K562 (cell line): ENCODE measurements around the gene NPAS3. TPM values are rescaled to one million over a fixed set of nuclear protein-coding genes. Genes with fewer than 3 reads are reported as not detected.

ENCODE experiments used
- ATAC-seq: fragments of 200-7000 bp; cut with Tn5 transposase; 3 replicates; pipeline ENCODE4 v1.9.1; 2020; ENCODE audit warnings: moderate library complexity
- BruUV-seq: library from RNA; stranded (reverse); fragments of 400-500 nt; replicated peaks from 2 replicates; lab custom pipeline; 2021; lab: Mats Ljungman, UMichigan
- CTCF ChIA-PET: fragments of 300-600 bp; formaldehyde crosslinking; extraction: SDS; loops from one replicate; lab custom pipeline; 2021; ENCODE audit warnings: low intra/inter-chr PET ratio; lab: Yijun Ruan, JAX
- POLR2A ChIA-PET: fragments of 300-600, 350-650 bp; sonication (Branson Sonifier 250); formaldehyde crosslinking; extraction: SDS; loops from one replicate; lab custom pipeline; 2021; ENCODE audit warnings: antibody characterized with exemption, inconsistent platforms; lab: Yijun Ruan, JAX
- DNase-seq, 4 experiments: peaks; one replicate each; pipeline versions ENCODE4 v3.0.0 to v3.0.0-alpha.2; 2011 to 2018; ENCODE audit warnings: low spot score in 3 of 4, mixed read lengths in 3 of 4; ENCODE audit errors: extremely low read depth in 1 of 4
- FAIRE-seq: peaks from 2 replicates; lab custom pipeline; 2011; peaks lifted over from hg19 to GRCh38; lab: Jason Lieb, UNC
- H2AFZ ChIP-seq: 2 replicates; pipeline ENCODE4 v1.6.0; 2011; ENCODE audit warnings: low read depth, low read length, control low read depth, inconsistent platforms
- H3K27ac ChIP-seq: fragments of 200-600 bp; 3 replicates; pipeline ENCODE4 v1.8.0; 2011; ENCODE audit warnings: low read depth, mild to moderate bottlenecking, control low read depth, inconsistent platforms, low read length, moderate library complexity, mixed read lengths; ENCODE audit errors: extremely low read depth
- H3K27me3 ChIP-seq, 2 experiments: fragments of 300-600 bp in 1 of 2; 2 replicates in 1 of 2; 3 replicates in 1 of 2; pipeline versions ENCODE4 v1.6.0 to v1.8.0; 2011; ENCODE audit warnings: inconsistent platforms in 2 of 2, low read length in 2 of 2, mild to moderate bottlenecking in 1 of 2, mixed read lengths in 1 of 2, moderate library complexity in 1 of 2; ENCODE audit not compliant: control insufficient read depth in 2 of 2, insufficient read depth in 2 of 2
- H3K36me3 ChIP-seq: fragments of 300-600 bp; 3 replicates; pipeline ENCODE4 v1.8.0; 2011; ENCODE audit warnings: mild to moderate bottlenecking, low read length, inconsistent platforms; ENCODE audit not compliant: control insufficient read depth, insufficient read depth
- H3K4me1 ChIP-seq, 2 experiments: fragments of 200-600 bp in 1 of 2; replicated peaks in 1 of 2; 2 replicates in 1 of 2; 3 replicates in 1 of 2; pipeline versions ENCODE4 v1.5.1 to v1.8.0; 2011; ENCODE audit warnings: inconsistent platforms in 2 of 2, low read length in 2 of 2, mild to moderate bottlenecking in 1 of 2, mixed read lengths in 1 of 2, moderate library complexity in 1 of 2; ENCODE audit not compliant: control insufficient read depth in 2 of 2, insufficient read depth in 2 of 2
- H3K4me2 ChIP-seq: 2 replicates; pipeline ENCODE4 v1.6.1; 2011; ENCODE audit warnings: low read length, control low read depth, inconsistent platforms, mixed read lengths; ENCODE audit not compliant: insufficient read depth
- H3K4me3 ChIP-seq: fragments of 200-600 bp; sonication (generic), shearing (Covaris generic); 2 replicates; pipeline ENCODE4 v1.5.1; 2016; ENCODE audit warnings: control low read depth, inconsistent platforms
- H3K79me2 ChIP-seq: fragments of 200-600 bp; 3 replicates; pipeline ENCODE4 v1.8.0; 2011; ENCODE audit warnings: low read length, inconsistent platforms; ENCODE audit not compliant: control insufficient read depth, insufficient read depth
- H3K9ac ChIP-seq, 2 experiments: 2 replicates each; pipeline versions ENCODE4 v1.6.0 to v1.6.1; 2011; ENCODE audit warnings: low read depth in 2 of 2, low read length in 2 of 2, control low read depth in 1 of 2, inconsistent platforms in 1 of 2, mild to moderate bottlenecking in 1 of 2, mixed read lengths in 1 of 2; ENCODE audit not compliant: insufficient read depth in 1 of 2
- H3K9me1 ChIP-seq: one replicate; pipeline ENCODE4 v1.6.0; 2011; ENCODE audit warnings: inconsistent platforms, mild to moderate bottlenecking, low read length, moderate library complexity; ENCODE audit not compliant: control insufficient read depth, insufficient read depth
- H3K9me3 ChIP-seq: replicated peaks from 2 replicates; pipeline ENCODE4 v1.5.1; 2011; ENCODE audit warnings: low read depth, low read length, inconsistent platforms; ENCODE audit not compliant: control insufficient read depth, insufficient read depth
- H4K20me1 ChIP-seq: replicated peaks from 2 replicates; pipeline ENCODE4 v1.6.1; 2011; ENCODE audit warnings: low read length, inconsistent platforms, mixed read lengths; ENCODE audit not compliant: control insufficient read depth, insufficient read depth
- PRDM10 ChIP-seq: fragments of 450-650 bp; IDR thresholded peaks from 2 replicates; pipeline ENCODE4 v1.6.1; 2018; ENCODE audit not compliant: partially characterized antibody
- PTBP1 ChIP-seq: fragments of 200-400 bp; formaldehyde crosslinking; IDR thresholded peaks from 2 replicates; pipeline ENCODE4 v1.6.1; 2017; ENCODE audit warnings: low read depth, low read length
- ZNF280A ChIP-seq: fragments of 450-650 bp; IDR thresholded peaks from 2 replicates; pipeline ENCODE4 v1.6.1; 2018; ENCODE audit warnings: mild to moderate bottlenecking, low read depth; ENCODE audit not compliant: partially characterized antibody
- WGBS: fragments of 100-300 bp; shearing (Covaris generic); methylation state at CpG from one replicate; pipeline ENCODE4 v1.1.6; 2016; ENCODE audit warnings: low coverage, mixed read lengths; ENCODE audit not compliant: insufficient coverage; ENCODE audit errors: missing lambda C conversion rate; 5-methylcytosine and 5-hydroxymethylcytosine counted together
- in situ Hi-C: fragments of 300-500 bp; cut with MboI; formaldehyde crosslinking; loops from 4 replicates; pipeline ENCODE4 v1.15.0; 2018; ENCODE audit warnings: inconsistent platforms, mixed read lengths
- intact Hi-C: fragments of 100-400 bp; cut with micrococcal nuclease; formaldehyde crosslinking; loops from 2 replicates; pipeline ENCODE4 v1.14.2; 2022
- polyA plus RNA-seq, 8 experiments: library from polyadenylated mRNA; depleted of rRNA in 4 of 8; stranded (reverse) in 5 of 8; unstranded in 3 of 8; fragments of >200 nt; fragmentation: Nextera tagmentation in 2 of 8; fragmentation: Illumina TruSeq in 1 of 8; extraction: Ambion mirVana in 2 of 8; extraction: Trizol in 1 of 8; gene quantifications; 2 replicates each; pipeline versions ENCODE4 v1.2.1 to v1.2.3, GENCODE V29; 2011 to 2014; ENCODE audit warnings: inconsistent platforms in 1 of 8, missing spikeins in 1 of 8
- total RNA-seq, 7 experiments: library from RNA; depleted of rRNA in 6 of 7; stranded (reverse); fragments of >200 nt in 6 of 7; fragmentation: Illumina TruSeq in 2 of 7; extraction: Trizol in 2 of 7; gene quantifications; 2 replicates each; pipeline versions ENCODE4 v1.2.1 to v1.2.3, GENCODE V29; 2011 to 2021; ENCODE audit warnings: low replicate concordance in 1 of 7

Gene NPAS3
- total and polyA plus RNA-seq, 9 of the 15 experiments (the other 6 are each of a cell fraction or from before 2014, with no cell fraction given), result 0.04 TPM; not detected in 8

GRCh38 chr14:33702293-33702692 is 763.6 kb downstream of the NPAS3 start:
- H3K36me3 ChIP-seq, result no peaks in the 10 kb centered on the region
- no peak overlapping the region for H3K4me3 ChIP-seq
- H3K79me2 ChIP-seq, result no peaks in the 10 kb centered on the region
- H3K4me1 ChIP-seq, result no peaks in the 10 kb centered on the region
- no peak overlapping the region for H3K9ac ChIP-seq
- DNase-seq (no peak), FAIRE-seq (no peak), ATAC-seq (no peak)
- no peak overlapping the region for H2AFZ ChIP-seq
- no peak overlapping the region for H3K4me2 ChIP-seq
- BruUV-seq, result no TSS peak
- ChIA-PET POLR2A (interaction anchor here (1.1 kb wide), 1 partner anchor 10 kb away, joined by 3 read pairs; no protein-coding TSS in a partner anchor), CTCF (no interaction called here)
- intact Hi-C loops, result no loop called here
- in situ Hi-C loops, result no loop called here
- no peaks in the 10 kb centered on the region for H4K20me1 ChIP-seq
- no peak overlapping the region for H3K27ac ChIP-seq
- no peaks in the 10 kb centered on the region for H3K9me3 ChIP-seq
- H3K9me1 ChIP-seq, result no peaks in the 10 kb centered on the region
- H3K27me3 ChIP-seq, result no peaks in the 10 kb centered on the region
- TF ChIP-seq PRDM10 (no peak), PTBP1 (no peak), ZNF280A (no peak)
- WGBS, result 0% methylated on average over 1 of the region's 1 CpG
